Measurements from ENCODE around the gene PIAS1.

PIAS1 gene

DNA sequence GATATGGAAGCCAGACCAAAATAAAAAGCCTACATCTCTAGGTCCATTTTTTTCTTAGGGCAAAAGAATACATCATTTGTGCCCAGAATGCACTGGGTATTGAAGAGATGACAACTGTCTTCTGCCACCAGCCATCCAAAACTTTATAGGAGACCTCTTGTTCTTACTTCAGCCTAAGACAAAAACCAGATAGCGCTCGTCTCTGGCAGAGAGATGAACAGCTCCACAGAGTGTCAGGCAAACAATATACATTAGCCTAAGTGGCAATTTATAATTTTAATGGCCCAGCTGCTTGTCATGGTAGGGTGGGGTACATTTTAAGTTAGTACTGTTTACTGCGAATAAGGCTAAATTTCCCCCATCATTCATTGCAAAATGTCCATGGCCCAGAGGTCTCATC is 38.9 kb upstream of the PIAS1 start:
- TF ChIP-seq TAF1 (IDR thresholded peaks at IDR 0.05; ENCODE audit: borderline replicate concordance, insufficient read depth, low read length) = no peak

DNA sequence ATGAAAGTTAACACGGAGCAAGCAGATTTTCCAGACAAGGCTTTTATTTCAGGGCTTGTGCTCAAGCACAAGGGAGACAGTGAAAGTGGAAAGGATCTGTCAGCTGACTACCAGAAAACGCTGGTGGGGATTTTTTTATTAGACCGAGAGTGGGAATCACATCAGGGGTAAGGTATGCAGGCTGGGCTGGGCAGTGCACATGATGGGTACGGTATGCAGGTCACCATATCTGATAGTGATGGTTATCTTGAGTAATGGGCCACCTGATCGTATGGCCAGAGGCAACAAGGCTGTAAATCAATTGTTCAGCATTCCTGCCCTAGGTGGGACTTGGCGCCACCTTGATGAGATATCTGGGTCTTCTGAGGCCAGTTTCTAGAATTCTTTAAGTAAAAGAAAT is 36.9 kb upstream of the PIAS1 start:
- TF ChIP-seq POLR2AphosphoS5 (IDR thresholded peaks at IDR 0.05; ENCODE audit: low read depth, low read length) = no peak
- TF ChIP-seq, protein P1, sequence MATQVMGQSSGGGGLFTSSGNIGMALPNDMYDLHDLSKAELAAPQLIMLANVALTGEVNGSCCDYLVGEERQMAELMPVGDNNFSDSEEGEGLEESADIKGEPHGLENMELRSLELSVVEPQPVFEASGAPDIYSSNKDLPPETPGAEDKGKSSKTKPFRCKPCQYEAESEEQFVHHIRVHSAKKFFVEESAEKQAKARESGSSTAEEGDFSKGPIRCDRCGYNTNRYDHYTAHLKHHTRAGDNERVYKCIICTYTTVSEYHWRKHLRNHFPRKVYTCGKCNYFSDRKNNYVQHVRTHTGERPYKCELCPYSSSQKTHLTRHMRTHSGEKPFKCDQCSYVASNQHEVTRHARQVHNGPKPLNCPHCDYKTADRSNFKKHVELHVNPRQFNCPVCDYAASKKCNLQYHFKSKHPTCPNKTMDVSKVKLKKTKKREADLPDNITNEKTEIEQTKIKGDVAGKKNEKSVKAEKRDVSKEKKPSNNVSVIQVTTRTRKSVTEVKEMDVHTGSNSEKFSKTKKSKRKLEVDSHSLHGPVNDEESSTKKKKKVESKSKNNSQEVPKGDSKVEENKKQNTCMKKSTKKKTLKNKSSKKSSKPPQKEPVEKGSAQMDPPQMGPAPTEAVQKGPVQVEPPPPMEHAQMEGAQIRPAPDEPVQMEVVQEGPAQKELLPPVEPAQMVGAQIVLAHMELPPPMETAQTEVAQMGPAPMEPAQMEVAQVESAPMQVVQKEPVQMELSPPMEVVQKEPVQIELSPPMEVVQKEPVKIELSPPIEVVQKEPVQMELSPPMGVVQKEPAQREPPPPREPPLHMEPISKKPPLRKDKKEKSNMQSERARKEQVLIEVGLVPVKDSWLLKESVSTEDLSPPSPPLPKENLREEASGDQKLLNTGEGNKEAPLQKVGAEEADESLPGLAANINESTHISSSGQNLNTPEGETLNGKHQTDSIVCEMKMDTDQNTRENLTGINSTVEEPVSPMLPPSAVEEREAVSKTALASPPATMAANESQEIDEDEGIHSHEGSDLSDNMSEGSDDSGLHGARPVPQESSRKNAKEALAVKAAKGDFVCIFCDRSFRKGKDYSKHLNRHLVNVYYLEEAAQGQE (IDR thresholded peaks at IDR 0.05; ENCODE audit: insufficient read depth in 1 of 2, low read depth in 2 of 2, low read length in 2 of 2) = no peak
- no peak for TF ChIP-seq FOXP2 (optimal IDR thresholded peaks at IDR 0.05; ENCODE audit: borderline replicate concordance, extremely low read depth, extremely low read length, insufficient read depth)
- no peak for TF ChIP-seq SIN3A (IDR thresholded peaks at IDR 0.05; ENCODE audit: borderline replicate concordance, insufficient read depth, low read length)
- TF ChIP-seq TAF1 (IDR thresholded peaks at IDR 0.05; ENCODE audit: borderline replicate concordance, insufficient read depth, low read length) = no peak

GRCh38 chr15:68018797-68019444 is 35.2 kb upstream of the PIAS1 start:
- TF ChIP-seq FOXP2 (optimal IDR thresholded peaks at IDR 0.05; ENCODE audit: borderline replicate concordance, extremely low read depth, extremely low read length, insufficient read depth) (no peak), TAF1 (IDR thresholded peaks at IDR 0.05; ENCODE audit: borderline replicate concordance, insufficient read depth, low read length) (no peak), POLR2AphosphoS5 (IDR thresholded peaks at IDR 0.05; ENCODE audit: low read depth, low read length) (no peak), SIN3A (IDR thresholded peaks at IDR 0.05; ENCODE audit: borderline replicate concordance, insufficient read depth, low read length) (no peak)

DNA sequence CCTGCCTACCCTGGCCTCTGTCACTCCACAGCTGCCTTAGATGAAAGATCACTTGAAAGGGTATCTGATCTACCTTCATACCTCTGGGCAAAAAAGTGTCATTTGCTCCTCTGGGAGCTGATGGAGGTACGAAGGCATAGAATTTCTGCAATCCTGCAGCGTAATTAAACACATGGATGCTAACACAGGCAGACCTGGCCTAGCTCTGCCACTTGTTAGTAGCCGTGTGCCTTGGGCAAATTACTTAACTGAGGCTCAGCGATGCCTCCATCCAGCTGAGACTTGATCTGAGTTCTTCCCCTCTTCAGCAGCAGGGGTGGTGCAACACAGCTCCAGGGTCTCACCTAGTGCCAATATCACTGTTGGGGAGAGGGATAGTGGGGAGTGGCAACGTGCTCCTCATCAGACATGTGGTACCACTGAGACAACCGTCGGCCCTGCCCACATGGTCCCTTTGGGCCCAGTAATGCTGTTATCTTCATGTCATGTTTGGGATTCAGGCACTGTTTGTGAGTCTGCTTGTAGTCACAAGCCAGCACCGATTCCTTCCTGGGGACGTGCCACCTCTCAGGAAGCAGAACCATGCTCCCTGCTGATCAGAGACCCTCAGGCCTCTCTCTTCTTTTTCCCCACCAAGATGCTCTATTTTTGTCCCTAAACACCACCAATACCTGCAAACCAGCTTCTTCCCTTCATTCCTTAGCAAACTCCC is 34.1 kb upstream of the PIAS1 start:
- TF ChIP-seq, protein P1 (IDR thresholded peaks at IDR 0.05; ENCODE audit: insufficient read depth in 1 of 2, low read depth in 2 of 2, low read length in 2 of 2) = no peak
- no peak for TF ChIP-seq FOXP2 (optimal IDR thresholded peaks at IDR 0.05; ENCODE audit: borderline replicate concordance, extremely low read depth, extremely low read length, insufficient read depth)
- TF ChIP-seq TAF1 (IDR thresholded peaks at IDR 0.05; ENCODE audit: borderline replicate concordance, insufficient read depth, low read length) = no peak
- TF ChIP-seq POLR2AphosphoS5 (IDR thresholded peaks at IDR 0.05; ENCODE audit: low read depth, low read length) = no peak
- no peak for TF ChIP-seq SIN3A (IDR thresholded peaks at IDR 0.05; ENCODE audit: borderline replicate concordance, insufficient read depth, low read length)

- TF ChIP-seq SIN3A (IDR thresholded peaks at IDR 0.05; ENCODE audit: borderline replicate concordance, insufficient read depth, low read length) = no peak
- TF ChIP-seq TAF1 (IDR thresholded peaks at IDR 0.05; ENCODE audit: borderline replicate concordance, insufficient read depth, low read length) = no peak
- no peak for TF ChIP-seq POLR2AphosphoS5 (IDR thresholded peaks at IDR 0.05; ENCODE audit: low read depth, low read length)
- TF ChIP-seq, protein P1 (IDR thresholded peaks at IDR 0.05; ENCODE audit: insufficient read depth in 1 of 2, low read depth in 2 of 2, low read length in 2 of 2) = no peak
- TF ChIP-seq FOXP2 (optimal IDR thresholded peaks at IDR 0.05; ENCODE audit: borderline replicate concordance, extremely low read depth, extremely low read length, insufficient read depth) = no peak
Measured at GRCh38 chr15:68020685-68021084, 33.4 kb upstream of the PIAS1 start.

- TF ChIP-seq, protein P1 (IDR thresholded peaks at IDR 0.05; ENCODE audit: insufficient read depth in 1 of 2, low read depth in 2 of 2, low read length in 2 of 2) = no peak
Measured at GRCh38 chr15:68022061-68022460, 32.1 kb upstream of the PIAS1 start.

All from PFSK-1 (cell line).